C1 segment of cervical spinal cord (tissue), 14 donors: ENCODE results near the gene RSPH6A.
A peak's percentile ranks its signal among the peaks of the same experiment; 100 is the strongest.

Source experiments
- DNase-seq, 14 donors: peaks; one replicate each; lab custom pipeline; 2025; lab: John Stamatoyannopoulos, UW

Gene RSPH6A

DNA sequence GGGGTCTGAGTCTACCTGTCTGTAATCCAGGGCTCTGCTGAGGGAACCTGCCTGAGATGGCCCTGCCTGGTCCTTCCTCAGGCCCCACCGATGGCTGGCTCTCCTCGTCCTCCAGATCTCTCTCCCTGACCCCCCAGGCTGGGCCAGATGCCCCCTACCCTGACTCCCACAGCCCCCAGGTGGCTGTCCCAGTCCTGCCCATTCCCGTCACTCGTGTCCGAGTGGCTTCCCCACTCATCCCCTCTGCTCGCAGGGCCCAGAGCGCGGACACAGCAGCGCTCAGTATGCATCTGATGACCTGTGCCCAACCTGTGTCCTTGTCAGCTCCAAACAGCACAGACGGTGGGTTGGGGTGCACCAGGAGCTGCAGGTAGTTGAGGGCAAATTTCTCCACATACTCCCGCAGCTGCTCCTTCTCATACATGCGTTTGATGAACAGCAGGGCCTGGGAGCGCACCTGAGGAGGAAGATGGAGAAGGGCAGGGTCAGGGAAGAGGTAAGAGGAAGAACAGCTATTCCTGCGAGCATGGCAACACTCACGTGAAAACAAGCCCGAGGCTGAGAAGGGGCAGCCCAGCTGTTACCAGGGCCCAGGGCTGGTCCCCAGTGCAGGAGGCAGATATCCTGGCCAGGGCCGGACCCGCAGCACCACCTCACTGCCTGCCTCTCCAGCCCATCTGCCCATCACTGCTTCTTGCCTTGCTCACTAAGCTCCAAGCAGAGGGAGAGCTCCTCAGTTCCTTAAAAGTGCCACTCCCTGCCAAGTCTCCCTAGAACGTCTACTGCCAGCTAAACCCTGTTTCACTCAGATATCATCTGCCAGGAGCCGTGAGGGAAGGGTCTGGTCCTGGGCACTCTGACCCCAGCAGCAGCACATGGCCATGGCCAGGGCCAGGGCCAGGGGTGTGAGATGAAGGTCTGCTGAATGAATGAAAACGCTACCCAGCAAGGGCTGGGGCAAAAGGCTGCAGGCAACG lies 11.1 kb upstream of the RSPH6A start:
- DNase-seq: no peak

DNA sequence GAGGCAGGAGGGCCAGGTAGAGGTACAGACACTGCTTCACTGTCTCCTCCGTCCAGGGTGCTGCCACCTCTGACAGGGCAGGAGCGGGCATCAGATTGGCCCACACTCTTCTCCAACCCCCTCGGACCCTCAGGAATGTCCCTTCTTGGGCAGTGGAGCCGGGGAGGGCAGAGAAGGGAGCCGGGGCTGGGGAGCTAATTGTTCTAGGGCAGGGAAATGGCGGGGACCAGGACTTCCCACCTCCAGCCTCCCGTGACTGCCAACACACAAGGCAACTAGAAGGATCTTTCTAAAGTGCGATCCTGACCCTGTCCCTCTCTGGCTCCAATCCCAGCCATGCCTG lies 10.1 kb upstream of the RSPH6A start:
- DNase-seq: no peak

DNA sequence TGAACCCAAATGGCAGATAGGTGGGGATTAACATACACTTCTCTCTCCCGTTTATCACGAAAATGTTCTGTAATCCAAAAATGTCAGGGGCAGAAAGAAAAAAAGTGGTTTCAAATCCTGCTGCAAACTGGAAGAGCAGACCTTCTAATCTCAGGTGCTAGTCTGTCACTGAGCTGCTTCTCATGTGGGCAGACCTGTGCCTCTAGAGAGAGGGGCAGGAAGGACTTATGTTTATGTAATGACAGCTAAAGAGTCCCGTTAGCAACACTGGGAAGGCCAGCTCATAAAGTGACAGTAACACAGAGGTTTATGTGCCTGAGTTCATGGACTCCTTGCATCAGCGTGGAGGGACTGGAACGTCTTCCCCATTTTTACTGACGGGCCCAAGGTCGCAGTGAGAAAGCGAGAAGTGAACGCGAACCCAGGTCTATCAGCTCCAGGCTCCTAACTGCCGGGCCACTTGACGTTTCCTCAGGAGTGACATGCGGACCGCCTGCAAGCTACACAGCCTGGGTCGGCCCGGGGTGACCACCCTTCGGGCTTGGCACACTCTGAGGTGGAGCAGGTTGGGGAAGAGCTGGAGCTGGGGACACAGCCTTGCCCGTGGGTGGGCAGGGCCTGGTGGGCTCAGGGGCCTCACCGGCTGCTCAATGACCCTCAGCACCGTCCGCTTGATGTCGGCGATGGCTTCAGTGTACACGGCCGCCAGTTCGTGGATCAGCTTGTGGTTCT lies 9.6 kb upstream of the RSPH6A start:
- DNase-seq: no peak

DNA sequence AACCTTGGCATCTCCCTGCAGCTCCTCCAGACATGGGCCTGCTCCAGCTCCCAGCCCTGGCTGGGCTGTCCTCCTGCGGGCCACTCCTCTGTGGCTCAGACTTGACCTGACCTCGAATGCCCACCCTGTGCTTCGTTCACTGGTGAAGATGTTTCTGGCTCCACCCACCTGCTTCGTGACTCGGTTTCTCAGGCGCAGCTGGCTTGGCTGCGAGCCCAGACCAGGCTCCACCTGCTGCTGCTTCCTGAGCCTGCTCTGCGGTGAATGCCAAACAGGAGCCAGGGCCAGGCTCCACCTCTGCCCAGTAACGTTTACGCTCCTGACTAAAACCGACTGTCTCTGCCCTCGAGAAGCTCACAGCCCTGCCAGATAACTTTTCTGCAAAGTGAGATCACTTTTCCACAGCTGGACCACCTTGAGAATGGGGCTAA lies 8.9 kb upstream of the RSPH6A start:
- DNase-seq: peak in 1 of 14 donors; percentile 7

DNA sequence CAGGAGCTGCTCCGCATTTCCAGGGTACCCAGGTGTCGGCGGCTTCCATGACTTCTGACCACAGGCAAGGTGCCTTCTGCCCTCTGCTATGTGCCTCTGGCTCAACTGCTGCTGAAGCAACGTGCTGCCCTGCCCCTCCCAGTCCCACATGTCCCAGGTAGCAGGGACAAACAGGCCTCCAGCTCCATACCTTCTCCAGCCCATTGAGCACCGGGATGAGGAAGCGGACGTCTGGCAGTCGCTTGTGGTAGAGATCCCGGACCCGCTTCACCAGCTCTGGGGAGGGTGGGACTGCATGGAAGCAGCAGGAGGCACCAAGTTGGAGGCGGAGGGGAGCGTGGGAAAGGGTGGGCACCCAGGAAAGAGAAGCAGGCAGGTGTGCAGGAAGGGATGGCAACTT lies 8.1 kb upstream of the RSPH6A start:
- DNase-seq: no peak

DNA sequence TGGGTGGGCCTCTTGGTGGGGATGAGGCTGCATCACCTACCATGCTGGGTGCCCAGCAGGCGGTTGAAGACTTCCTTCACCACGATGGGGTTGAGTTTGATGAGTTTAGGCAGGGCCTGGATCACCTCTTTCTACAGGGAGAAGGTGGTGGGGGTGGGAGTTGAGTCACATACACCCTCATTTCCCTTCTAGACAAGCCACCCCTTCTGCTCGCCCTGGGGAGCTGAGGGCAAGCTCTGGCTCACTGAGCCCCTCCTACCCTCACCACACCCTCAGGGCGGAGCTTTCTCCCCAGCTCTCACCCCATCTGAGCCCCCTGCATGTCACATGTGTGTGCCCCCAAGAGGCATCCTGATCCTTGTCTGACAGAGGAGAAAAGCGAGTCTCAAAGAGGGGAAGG lies 7.6 kb upstream of the RSPH6A start:
- no peak for DNase-seq

DNA sequence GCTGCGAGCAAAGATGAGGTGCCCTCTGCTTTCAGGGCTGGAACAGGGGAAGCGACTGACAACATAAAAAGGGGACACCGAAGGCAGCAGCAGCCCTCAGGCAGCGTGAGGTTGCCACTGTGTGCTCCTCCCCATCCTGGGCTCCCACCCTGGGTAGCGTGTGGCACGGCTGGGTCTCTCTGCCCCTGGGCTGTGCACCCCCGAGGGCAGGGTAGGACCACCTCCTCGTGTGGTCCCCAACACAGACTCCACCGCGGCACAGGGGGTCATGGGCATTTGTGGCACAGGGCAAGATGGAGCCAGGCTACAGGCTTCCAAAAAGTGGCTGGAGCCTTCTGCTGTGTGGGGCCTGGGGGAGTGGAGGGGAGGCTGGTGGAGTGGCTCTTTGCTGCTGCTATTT lies 6.5 kb upstream of the RSPH6A start:
- no peak for DNase-seq

DNA sequence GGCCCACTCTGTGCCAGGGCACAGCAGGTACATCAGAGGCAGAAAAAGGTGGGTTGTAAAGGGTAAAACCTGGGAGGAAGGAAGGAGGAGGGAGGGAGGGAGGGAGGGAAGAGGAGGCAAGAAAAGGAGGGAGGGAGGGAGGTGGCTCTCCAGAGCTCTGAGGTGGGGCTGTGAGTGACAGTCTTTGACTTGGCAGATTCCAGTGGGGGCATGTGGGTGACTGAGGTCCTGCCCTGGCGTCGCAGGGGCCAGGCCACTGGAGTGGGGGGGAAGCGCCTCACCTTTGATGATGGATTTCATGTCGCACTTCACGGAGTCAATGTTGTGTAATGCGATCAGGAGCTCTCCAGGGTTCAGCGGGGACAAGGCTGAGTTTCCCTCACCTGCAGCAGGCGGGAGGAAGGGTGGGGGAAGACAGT lies 6.0 kb upstream of the RSPH6A start:
- no peak for DNase-seq

DNA sequence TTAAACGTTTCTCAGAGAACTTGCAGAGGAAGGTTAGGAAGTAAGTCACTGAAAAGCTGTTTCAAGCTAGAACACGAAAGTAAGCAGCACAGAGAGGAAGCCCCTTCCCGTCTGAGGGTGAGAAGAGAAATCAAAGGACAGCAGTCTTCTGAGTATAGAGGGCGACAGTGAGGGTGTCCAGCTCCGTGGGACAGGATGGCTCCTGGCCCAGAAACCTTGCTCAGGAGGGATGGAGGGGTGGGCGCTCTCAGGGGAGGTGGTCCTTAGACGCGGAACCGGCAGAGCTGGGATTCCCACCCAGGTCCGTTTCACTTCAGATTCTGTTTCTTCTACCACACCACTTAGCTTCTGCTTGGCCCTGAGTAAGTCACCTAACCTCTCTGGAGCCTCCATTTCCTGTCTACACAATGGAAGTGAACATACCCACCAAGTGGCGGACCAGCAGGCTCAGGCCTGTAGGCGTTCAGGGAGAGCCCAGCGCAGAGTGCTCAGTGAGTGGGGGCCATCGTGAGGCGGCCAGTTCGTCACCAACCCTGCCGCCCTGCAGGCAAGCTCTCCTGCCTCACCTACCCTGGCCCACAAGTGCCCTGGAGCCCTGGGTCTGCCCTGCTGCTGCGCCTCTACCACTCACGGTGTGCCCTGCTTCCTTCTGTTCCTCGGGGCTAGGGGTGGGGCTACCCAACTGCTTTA lies 5.5 kb upstream of the RSPH6A start:
- DNase-seq: no peak

DNA sequence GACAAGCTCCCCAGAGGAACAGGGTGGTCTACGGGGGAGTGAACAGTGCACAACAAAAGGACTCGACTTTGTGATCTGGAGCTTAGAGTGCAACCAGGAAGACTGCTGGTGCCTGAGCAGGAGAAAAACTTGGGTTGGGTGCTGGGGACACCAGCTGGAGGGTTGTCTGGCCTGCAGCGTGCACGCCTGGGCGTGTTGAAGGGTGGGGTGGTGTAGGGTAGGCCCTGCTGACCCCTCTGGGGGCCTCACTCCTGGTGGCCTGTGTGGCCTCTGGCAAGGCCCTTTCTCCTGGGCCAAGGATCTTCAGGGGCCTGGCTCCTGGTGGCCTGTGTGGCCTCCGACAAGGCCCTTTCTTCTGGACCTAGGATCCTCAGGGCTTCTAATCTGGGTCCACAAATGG lies 4.7 kb upstream of the RSPH6A start:
- no peak for DNase-seq

DNA sequence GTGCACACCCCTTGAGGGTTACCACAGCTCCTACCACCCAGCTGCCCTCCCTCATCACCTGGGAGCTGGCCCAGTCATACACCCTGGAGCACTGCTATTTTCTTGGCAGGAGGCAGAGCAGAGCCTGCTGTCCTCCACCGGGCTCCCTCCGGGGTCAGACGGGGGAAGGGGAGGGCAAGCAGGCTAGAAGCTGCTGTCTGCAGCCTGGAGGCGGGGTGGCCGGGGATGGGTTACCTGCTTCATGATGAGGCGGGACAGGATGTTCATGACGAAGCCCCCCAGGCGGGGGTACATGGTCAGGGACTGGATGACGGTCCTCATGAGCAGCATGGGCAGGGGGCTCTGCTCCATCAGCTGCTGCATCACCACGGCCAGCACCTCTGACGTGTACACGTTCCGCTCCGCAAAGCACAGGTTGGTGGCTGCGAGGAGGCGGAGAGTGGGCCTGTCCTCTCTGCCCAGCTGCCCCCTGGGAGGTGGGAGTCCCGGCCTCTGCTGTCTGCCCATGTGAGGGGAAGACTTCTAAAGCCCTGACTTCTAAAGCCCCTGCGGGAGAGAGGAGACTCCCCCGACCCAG lies 2.7 kb upstream of the RSPH6A start:
- DNase-seq: no peak

DNA sequence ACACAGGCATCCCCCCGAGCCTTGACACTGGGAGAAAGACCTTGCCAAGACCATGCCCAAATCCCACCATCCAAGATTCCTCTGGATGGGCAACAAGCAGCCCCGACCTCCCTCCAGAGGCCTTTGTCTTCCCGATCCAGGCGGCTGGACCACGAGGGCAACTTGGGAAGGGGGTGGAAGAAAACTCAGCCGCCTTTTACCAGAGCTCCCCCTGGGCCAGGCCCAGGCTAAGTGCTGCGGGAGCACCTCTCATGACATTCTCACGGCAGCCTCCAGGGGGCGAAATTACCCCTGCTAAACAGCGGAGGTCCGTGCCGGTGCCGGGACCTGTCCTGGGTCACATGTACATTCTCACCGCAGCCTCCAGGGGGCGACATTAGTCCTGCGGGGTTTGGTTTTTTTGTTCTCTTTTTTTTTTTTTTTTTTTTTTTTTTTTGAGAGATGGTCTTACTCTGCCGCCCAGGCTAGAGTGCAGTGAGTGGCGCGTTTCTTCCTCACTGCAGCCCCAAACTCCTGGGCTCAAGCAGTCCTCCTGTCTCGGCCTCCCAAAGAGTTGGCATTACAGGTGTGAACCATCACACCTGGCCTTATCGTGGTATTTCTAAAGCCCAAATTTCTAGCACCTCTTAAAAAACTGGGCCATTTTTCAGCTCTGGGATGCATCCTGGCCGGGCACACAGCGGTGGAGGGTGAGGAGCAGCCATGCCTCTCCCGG lies 2.1 kb upstream of the RSPH6A start:
- DNase-seq: peak in 13 of 14 donors; percentile 13 to 83 (median 62)

DNA sequence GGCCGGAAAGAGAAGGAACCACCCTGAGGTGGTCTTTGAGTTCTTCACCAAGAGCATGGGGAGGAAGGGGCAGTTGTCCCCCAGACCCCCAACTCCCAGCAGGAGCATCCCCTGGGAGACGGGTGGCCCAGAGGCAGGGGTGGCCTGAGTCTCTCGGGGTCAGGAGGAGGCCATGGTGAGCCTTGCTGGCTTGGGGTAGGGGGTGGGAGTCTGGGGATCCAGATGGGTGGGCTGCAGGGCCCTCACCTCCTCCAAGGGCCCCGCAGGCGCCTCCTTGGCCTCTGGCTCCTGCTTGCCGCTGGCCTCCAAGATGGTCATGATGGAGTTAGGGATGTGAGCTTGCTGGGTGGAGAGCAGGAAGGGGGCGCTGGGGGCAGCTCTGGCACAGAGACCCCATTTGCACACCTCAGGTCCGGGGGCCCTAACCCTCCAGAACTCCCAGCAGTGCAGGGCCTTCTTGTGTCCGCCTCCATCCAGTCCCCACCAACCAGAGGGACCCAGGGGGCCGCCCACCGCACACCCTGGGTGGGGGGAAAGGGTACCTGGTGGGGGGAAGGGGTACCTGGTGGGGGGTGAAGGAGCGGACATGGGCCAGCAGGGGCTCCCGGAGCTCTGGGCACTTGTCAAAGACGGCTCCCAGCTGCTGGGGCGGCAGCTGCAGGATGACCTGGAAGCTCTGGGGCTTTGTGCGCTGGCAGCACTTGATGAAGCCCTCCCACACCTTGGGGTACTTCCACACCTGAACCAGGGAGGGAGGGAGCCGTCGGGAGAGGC lies 1.3 kb upstream of the RSPH6A start:
- DNase-seq: peak in 1 of 14 donors; percentile 24

DNA sequence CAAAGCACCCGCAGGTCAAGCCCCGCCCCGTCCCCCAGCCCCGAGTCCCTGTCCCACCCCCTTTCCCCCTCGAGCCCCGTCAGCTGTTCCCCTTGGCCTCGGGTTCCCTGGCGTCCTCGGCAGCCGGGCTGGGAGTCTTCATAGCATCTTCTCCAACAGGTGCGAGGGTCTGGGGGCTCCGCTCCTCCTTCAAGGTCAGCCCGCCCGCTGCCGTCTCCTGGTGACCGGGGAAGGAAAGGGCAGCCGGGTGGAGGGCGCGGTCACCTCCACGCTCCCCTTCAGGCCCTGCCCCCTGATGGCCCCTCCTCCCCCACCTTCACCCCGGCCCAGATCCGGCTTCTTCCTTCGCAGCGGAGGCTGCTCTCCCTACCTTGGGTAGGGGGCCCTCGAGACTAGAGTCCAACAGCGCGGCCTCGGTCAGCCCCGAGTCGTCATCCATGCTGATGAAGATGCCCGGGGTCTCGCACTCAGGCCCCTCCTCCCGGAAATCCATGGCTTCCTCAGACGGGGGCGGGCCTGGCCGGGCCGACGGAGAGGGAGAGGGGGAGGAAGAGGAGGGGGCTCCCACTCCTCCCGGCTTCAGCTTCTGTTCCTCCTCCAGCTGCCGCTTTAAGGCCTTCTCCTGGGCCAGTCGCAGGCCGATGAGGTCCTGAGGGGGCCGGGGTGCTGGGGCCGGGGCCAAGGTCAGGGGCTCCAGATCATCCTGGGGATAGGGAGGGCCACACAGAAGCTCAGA lies 541 bp upstream of the RSPH6A start:
- peak in 3 of 14 donors; percentile 9 to 27 (median 23) for DNase-seq

DNA sequence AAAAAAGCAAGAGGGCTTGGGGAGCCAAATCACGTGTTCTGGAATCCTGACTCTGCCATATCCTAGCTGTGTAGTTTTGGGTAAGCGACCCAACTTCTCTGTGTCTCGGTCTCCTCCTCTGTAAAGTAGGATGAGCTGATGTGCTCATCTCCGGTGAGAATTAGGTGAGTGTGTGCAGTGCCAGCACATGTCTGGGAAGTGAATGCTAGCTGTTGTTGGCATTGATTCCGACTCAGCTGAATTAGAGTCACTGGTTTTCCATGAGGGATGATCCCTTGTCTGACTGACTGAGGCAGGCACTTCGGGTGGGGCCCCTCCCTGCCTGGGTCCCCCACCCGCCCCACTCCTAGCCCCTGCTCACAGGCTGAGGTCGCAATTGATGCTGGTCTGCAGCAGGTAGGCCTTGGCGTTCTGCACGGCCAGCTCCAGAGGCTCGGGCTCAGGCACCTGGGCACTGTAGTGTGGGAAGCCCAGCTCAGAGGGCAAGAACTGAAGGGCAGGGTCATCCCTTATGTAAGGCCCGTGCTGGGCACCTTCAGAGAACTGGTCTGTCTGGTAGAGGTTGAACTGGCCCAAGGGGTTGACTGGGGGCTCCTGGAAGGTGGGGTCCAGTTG lies 835 bp downstream of the RSPH6A start:
- no peak for DNase-seq

DNA sequence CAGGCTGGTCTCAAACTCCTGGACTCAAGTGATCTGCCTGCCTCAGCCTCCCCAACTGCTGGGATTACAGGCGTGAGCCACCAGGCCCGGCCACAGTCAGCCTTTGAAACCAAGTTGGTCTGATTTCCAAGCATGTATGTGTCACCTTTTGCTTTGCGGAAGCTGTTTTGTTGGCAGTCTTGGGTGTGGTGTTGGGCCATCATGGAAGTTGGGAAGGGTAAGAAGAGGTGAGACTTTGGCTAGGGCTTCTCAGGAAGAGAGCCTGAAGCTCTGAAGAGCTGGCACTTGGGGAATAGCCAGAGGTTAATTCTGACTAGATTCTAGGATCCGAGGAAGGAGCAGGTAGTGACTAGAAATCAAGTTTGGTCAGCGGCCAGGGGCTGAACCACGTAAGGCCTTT lies 2.8 kb downstream of the RSPH6A start:
- no peak for DNase-seq

DNA sequence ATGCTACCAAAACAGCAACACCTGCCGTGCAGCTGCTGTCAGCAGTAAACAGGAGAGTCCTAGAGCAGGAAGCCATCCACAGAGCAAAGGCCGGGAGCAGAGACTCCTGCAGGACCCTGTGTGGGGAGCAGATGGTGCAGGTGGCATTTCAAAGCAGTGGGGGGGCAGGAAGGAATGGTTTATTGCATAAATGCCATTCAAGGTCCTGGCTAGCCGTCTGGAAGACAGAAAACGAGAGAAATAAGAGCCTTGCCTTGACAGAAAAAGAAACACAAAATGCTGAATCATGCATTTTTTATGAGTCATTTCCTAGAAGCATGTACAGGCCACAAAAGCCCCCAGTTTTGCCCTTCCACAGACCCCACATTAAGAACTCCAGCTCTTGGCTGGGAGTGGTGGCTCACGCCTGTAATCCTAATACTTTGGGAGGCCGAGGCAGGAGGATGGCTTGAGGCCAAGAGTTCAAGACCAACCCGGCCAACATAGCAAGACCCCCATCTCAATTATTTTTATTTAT lies 5.4 kb downstream of the RSPH6A start:
- DNase-seq: no peak

DNA sequence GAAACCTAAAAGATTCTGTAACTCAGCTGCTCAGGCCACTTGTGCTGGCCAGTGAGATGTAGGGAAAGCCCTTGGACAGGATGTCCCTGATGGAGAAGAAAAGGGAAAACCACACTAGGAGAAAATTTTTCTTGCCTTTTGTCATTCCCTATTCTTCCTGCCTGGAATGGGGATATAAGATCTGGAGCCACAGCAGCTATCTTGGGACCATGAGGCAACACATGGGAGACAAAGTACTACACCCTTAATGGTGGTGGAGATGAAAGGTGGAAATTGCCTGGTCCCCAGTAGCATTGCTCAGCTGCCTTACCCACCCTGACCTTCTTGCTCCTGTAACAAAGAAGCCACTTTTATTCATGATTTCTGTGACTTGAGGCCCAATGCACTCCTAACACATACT lies 9.4 kb downstream of the RSPH6A start:
- no peak for DNase-seq

DNA sequence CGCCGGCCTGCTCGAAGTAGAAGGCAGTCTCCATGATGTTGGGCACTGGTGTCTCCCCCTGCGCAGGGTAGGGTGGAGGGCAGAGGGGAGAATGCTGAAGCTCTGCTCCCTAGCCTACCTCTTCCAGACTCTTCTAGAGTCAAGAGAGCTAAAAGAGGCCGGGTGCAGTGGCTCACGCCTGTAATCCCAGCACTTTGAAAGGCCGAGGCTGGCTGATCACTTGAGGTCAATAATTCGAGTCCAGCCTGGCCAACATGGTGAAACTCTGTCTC lies 10.2 kb downstream of the RSPH6A start:
- no peak for DNase-seq
